Daoy (cell line): Measurements from ENCODE around the gene IGFN1. TPM values are rescaled to one million over a fixed set of nuclear protein-coding genes. Genes with fewer than 3 reads are reported as not detected.
"Not testable (repeated sequence)": the region's sequence is repeated elsewhere in the genome, so short reads cannot be mapped to it uniquely, and the experiment has no call there.

Source experiments
- DNase-seq: peaks from one replicate; pipeline ENCODE4 v3.0.0-alpha.2; 2015; ENCODE audit warnings: low read depth
- total RNA-seq: library from RNA; depleted of rRNA; stranded (reverse); fragments of >200 nt; shearing (Covaris generic); gene quantifications from 2 replicates; pipeline ENCODE4 v1.2.3, GENCODE V29; 2014; rRNA removed

Gene IGFN1
- total RNA-seq = 0.51 and 0.54 TPM in 2 replicates

DNA sequence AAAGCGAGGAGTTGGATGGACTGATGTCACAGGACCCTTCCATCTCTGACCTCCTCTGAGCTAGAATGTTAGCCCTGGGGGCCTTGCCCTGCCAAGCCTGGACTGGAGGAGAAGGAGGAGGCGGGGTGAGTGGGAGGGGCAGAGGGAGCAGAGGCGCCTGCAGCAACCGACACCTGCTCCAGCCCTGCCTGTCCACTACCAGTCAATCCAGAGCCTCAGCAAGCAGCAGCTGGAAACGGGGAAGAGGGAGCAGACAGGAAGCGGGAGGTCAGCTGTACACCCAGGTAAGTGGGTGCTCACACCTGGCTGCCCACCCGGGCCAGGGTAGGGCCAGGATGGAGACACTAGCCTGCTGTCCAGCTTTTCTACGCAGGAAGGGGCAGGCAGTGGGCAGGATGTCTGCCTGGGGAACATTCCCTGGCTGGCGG lies at the start of gene IGFN1:
Gene IGFN1 (plus strand): TSS at position 201 of the 428 bp plus-strand sequence. CDS start 2,470 bp downstream, outside the sequence.
- peak; percentile 17 for DNase-seq

DNA sequence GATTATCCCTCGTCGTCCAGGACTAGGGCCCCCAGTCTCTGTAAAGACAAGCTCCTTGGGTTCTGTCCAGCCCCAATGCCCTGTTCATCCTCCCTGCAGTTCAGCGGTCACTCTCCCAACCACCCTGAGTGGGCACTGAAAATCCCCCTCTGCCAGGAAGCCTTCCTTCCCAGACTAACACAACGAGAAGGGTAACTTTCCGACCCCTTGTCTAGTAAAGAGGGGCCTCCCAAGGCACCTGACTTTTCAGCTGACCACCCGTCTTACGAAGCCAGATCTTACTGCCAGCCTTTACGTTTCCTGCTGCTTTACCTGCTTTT lies 49.7 kb upstream of the IGFN1 start:
- no peak for DNase-seq

DNA sequence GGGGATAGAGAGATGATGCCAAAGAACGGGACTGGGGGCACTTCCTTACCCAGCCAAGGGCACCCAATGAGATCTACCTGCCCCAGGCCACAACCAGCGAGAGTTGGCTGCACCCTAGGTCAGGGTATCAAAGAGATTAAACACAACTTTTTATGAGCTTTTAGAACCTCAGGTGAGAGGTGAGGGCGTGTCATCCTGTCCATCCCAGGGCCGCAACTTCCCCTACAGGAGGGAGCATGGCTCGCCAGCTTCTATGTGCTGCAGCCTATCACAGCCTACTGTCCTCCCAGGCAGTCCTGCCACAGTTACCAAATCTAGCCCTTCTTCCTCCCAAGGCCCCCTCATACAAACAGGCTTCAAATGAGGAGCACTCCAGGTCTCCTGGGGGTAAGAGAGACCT lies 49.2 kb upstream of the IGFN1 start:
- no peak for DNase-seq

DNA sequence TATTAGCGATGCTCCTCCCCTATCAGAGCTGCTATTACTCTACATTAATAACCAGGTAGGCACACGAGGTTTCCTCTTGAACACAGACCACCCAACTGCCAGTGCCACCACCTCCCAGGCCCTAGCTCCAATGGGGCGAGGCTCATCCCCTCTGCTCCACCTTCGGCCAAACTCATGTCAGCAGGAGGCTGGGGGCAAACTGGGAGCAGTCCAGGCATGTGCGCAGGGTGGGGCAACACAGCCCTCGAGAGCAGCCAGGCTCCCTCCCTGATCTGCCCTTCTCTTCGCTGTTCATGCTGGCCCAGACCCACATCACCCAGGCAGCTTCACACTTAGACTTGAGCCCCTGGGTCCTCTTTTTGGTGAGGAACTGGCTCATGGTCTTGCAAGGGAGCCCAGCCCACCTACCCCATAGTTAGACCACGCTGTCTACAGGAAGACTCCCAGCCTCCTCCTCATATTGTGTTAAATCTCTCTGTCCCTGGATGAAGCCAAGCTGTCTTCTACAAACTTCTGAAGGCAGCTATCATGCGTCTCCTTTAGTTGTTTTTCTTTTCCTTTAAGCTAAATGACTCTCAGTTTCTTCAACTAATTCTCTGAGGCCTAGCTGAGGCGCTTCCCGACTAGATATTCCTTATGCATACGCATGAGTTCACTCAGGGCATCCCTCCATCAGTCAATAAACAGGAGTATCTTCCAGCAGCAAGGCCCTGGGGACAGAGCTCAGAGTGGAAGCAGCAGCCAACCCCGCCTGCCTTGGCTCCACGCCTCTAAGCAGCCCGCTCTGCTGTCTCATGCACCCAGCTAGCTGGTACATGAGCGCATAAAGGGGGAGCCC lies 48.4 kb upstream of the IGFN1 start:
- DNase-seq = no peak

DNA sequence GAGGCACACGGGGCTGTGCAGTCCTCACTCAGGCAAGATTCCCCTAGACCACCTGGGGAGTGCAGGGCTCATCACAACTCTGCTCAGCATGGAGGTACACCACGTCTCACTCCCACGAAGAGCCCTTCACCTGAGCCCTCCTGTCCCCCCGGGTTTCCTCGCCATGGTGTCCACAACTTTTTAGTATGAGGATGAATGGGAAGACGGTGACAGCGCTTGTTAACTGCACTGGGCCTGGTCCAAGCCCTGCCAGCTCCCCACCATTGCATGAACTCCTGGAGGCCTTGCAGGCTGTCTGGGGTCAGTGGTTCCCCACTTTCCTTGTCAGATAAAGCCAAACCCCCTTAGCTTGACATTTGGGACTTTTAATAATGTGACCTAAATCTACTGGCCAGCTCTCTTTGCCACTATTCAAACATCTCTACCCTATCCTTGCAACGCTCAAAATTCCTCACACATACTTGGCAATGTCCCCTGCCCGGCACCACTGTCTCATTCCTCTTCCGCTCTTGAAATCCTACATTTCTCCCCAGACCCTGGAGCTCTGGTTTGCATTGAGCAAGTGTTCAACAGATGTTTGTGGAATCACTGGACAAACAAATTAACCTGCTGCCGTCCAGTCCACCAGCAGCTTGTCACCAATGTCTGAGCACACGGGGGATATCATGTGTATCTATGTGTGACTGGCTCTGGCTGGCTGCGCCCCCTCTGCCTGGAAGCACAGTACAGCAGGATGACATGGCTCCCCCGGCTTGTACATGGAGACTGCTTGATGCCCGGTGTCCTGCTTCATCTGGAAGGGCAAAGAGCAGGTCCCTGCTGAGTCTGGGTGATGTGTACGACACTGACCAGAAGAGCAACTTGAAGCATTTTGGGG lies 47.5 kb upstream of the IGFN1 start:
- no peak for DNase-seq

DNA sequence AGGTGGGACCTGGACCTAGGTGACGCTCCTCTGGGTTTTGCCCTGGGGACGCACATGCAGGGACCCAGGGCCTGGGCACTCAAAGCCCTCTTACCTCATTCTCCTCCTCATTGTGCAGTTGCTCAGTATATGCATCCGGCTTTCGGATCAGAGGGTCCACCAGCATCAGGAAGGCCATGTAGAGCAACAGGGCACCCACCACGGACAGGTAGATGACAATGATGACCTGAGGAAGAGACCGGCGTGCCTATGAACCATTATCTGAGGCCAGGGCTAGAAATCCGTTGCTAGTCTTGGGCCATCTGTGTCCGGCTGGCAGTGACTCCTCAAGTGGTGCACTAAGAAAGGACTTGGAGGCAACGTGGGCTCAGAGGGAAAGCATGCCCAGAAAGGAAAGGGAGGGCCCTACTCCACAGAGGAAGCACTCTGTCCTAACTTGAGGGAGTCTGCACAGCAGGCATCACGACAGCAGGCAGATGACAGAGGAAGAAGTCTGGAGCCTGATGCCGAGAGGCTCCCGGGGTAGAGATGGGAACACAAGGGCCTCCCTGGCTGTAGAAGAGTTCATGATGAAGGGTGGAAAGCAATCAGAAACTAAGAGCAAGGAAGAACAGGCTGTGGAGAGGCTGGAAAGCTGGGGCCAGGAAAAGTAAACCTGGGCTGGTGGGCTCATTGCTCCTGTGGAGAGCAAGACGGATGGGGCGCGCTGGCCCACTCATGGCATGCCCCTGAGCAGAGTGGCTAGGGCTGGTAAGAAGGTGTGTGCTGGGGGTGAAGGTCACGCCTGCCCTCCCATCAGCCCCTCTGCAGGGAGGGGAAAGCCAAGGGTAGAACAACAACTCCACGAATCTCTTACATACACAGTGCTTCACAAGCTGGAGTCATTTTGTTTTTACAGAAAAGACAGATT lies 46.6 kb upstream of the IGFN1 start:
- DNase-seq = no peak

DNA sequence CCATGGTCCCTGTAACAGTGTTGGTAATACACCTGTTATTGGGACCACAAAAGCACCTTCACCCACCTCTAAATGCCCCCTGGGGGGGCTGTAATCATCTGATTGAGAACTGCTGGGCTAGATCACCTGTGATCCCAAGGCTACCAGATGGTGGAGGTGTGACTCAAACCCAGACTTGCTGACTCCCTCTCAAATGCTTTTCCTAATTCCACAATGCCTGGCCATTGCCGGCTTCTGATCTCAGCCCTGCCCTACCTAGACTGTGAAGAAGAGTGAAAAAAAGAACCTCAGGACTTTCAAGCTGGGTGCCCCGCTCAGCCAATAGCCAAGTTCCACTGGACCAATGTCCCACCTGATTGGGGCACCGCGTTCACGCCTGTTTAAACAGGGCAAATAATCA lies 45.9 kb upstream of the IGFN1 start:
- no peak for DNase-seq

DNA sequence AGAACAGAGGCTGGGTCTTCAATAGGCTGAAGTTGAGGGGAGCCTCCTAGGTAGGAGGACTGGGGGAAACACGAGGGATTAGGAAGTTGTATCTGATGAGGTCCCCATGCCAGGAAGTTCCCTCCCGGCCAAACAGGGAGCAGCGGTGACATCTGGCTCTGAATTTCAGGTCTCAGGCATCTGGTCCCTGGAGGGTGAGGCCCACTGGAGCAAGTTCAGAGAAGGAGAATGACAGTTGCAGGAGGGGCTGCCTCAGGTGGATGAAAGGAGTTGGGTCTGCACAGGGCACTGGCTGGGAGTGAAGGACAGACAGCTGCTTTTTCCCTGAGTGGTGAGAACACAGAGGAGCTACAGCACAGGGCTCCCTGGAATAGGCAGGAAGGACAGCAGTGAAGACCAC lies 45.5 kb upstream of the IGFN1 start:
- no peak for DNase-seq

DNA sequence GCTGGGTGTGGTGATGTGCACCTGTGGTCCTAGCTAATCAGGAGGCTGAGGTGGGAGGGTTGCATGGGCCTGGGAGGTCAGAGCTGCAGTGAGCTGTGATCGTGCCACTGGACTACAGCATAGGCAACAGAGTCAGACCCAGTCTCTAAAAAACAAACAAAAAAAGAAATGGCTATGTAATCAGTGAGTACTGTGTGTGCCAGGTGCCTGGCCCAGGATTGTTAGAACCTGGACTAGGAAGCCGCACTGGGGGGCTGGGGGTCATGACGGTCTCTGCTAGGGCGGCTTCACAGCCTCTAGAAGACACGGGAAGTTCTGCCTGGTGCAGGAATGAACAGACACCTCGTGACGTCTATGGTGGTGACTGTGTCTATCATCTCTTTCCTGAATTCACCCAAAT lies 44.8 kb upstream of the IGFN1 start:
- DNase-seq = no peak

DNA sequence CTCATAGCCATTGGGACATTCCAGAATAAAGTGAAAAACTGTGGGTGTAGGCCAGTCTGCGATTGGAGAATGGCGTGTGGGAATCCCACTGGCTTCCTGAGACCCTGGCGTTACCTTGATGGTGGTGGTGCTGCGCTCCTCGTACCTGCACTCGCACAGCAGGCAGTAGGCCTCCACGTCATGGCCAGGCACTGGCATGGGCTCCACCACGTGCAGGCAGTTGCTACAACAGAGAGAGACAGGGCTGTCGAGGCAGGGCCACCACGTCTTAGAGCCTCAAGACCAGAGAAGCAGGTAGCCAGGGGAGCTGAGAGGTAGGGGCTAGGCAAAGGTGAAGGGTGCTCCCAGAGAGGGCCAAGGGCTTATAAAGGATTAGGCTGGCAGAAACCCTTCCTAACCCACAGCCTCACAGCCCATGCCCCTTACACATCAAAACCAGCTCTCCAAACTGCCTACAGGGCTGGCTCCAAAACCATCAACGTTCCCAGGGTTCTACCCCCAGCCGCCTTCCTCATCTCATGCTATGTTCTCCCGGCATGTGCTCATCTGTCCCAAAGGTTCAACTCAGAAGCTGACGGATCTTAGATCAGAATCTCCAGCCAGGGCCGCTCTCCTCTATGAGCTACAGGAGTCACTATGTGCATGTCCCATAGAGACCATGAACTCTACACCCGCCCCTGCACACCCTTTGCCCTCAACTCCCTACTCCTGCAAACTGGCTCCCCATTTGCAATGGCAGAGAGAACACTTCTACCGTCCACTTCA lies 43.8 kb upstream of the IGFN1 start:
- no peak for DNase-seq

DNA sequence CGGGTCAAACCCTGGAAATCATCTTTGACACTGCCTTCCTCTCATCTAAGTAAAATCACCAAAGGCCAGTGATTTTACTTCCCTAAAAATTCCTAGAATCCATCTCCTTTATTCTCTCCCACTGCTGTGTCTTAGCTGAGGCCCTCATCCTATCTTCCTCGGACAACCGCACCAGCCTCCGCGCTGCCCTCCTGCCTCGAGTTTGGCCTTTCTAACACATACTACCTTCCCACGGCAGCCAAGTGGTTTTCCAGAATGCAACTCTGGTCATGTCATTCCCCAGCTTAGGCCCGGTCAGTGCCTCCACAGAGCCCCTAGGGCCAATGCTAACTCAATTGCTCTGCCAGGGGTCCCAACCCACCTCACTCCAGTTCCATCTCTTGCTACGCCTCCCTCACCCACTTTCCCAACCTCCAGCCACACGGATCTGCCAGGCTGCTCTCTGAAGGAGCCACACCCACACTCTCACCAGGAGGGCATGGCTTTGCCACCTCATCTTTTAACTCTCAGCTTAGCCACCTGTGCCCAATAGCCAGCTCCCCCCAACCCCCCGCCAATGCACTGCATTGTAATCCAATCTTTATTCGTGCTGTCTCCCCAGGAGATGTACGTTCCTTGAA lies 43.1 kb upstream of the IGFN1 start:
- DNase-seq = no peak

DNA sequence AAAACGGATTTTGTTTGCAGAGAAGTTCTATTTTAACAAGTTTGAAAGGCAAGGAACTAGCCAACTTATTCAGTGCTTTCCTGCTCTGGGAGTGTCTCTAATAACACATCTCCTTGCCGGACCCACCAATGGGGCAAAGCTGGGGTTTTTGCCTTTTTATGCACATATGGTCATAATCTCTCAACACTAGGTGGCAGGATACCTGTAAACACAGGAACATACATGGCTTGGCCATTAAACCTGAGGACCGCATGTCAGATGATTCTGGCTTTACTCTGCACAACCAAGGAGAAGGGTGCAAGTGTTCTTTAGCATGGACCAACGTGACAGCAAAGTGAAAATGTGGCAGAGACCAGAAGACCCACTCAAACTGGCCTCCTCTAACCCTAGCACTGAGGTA lies 41.2 kb upstream of the IGFN1 start:
- DNase-seq = peak; percentile 22

DNA sequence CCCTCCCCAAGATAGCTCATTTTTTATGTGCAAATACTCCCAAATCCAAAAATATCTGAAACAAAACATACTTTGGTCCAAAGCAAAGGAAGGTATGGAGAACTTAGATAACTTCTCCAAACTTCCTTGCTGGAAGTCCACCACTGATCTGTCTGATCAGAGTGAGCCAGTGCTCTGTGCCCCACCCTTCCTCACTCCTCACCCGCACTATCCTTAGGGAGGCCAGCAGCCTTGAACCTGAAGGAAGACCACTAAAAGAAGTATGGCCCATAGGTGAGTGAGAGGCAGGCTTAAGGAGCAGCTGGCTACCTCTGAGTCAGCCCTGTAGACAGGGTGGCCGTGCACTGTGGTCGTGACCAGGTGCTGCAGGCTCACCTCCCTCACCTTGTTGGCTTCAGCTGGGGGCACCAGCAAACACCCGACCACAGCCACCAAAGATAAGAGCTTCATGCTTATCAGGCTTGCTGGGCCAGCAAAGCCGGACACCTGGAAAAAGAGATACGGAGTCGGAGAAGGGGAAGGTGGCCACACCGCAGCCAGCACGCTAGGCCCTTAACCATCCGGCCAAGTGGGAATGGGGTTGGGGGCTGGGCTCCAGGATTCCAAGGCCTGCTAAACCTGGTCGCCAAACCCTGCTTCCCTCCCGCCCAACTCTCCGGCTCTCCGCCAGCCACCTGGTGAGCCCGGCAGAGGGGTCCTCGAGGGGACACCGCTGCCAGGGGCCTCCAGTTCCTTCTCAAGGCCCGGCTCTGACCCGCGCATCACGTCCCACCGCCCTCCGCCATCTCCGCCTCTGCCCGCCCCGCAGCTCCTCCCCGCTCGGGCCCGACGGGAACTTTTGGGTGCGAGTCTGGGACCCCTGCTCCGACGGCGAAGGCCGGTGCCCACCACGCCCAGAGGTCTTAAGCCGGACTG lies 36.9 kb upstream of the IGFN1 start:
- DNase-seq = no peak

DNA sequence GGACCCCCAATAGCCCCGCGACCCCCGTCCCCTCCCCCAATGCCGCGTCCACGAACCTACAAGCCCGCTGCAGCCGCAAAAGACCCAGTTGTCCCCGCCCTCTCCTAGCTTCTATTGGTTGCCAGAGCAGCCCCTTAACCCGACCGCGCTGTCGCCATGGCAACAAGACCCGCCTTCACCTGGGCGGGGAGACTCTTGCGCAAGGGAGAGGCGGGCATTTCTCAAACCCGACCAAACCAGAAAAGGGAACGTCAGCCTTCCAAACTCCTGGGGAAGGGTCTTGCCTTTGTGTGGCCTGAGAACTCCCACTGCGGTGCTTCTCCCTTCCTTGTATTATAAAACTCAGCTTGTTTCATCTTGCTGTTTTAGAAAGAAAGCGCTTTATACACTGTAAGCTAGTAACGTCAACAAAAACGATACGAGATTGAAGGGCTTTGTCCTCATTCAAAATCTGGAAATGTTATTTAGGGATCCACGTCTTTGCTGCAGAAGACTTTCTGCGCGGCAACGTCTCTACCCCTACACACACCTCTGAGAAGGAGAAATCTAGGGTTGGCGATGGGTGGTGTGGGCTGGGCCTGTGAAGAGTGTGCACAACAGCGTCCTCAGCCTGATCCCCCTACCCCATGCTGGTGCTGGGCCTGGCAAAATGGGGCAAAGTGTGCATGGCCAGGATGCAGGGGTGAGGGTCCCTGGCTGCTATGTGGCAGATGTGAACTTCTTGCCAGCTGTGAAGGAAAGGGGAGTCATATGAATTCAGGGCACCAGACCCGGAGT lies 36.0 kb upstream of the IGFN1 start, which contains the start of gene TMEM9:
Gene TMEM9 (minus strand): TSS at position 86 of the 777 bp plus-strand sequence. CDS start 551 bp downstream, outside the sequence.
- peak; percentile 97 for DNase-seq

DNA sequence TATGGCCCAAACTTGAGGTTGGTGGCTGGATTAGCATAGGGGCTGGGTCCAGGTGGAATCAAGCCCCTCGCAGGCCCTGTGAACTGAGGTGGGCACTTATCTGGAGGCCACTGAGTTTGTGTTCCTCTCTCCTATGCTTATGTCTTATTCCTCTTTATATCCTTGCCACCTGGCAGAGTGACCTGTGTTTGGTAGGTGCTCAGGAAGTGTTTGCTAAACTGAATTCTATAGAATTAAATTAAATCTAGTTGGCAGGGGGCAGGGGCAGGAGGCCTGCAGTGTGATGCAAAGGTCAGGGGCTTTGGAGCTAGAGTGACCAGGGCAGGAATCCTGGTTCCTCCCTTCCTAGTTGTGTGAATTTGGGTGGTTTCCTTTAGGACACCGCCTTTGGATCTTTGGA lies 35.3 kb upstream of the IGFN1 start:
- no peak for DNase-seq

DNA sequence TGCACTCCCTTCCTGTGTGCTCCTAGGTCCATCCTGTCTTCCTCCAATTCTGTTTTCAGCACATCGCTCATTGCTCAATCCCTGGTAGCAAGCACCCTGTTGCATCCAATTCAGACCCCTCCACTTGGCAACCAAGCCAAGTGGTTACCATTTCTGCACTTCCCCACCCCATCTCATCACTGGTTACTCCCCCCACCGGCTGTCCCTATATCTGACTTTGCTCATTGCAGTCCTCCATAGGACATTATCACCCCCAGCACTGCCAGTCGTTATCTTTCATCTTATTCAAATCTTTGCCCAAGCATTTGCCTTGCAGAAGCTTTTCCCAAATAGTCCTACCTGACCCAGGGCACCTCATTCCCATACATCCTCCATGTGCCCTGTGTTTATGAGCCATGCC lies 34.3 kb upstream of the IGFN1 start:
- DNase-seq = no peak

DNA sequence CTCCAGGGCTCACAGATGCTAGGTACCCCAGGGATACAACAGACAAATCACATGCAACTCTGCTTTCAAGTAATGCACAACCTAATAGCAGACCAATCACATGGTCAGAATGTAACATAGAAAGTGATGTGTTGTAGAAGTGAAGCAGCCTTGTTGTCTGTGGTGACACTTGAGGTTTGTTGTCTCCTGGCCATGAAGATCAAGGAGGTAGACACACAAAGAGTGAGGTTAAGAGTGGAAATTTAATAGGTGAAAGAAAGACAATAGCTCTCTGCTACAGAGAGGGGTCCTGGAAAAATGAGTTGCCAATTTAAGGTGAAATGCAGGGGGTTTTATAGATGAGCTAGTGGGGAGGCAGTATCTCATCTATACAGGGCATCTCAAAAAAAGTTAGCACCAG lies 33.8 kb upstream of the IGFN1 start:
- DNase-seq = no peak

DNA sequence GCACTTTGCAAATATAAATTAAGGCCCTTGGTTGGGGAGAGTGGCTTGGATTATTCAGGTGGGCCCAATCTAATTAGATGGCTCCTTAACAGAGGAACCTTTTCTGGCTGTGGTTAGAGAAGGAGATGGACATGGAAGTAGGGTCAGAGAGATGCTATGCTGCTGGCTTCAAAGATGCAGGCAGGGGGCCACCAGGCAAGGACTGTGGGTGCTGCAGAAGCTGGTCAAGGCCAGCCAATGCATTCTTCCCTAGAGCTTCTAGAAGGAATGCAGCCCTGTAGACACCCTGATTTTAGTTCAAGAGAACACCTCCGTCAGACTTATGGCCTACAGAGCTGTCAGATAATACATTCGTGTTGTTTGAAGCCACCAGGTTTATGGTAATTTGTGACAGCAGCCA lies 32.7 kb upstream of the IGFN1 start:
- no peak for DNase-seq

DNA sequence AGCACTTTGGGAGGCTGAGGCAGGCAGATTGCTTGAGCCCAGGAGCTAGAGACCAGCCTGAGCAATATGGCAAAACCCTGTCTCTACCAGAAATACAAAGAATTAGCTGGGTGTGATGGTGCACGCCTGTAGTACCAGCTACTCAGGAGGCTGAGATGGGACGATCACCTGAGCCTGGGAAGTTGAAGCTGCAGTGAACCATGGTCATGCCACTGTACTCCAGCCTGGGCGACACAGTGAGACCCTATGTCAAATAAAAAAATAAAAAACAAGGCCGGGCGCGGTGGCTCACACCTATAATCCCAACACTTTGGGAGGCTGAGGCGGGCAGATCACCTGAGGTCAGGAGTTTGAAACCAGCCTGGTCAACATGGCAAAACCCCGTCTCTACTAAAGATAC lies 27.6 kb upstream of the IGFN1 start:
- DNase-seq = not testable (repeated sequence)
